GM12878 (cell line): ENCODE measurements around the gene FHOD3. TPM values are rescaled to one million over a fixed set of nuclear protein-coding genes. Genes with fewer than 3 reads are reported as not detected.

ENCODE experiments used
- ATAC-seq: fragments of 200-7000 bp; cut with Tn5 transposase; 3 replicates; pipeline ENCODE4 v1.9.1; 2020; ENCODE audit warnings: mild to moderate bottlenecking, moderate library complexity
- BruUV-seq: library from RNA; stranded (reverse); fragments of 400-500 nt; replicated peaks from 2 replicates; lab custom pipeline; 2021; lab: Mats Ljungman, UMichigan
- CTCF ChIA-PET: fragments of 300-600 bp; sonication (Branson Sonifier 250); formaldehyde crosslinking; extraction: SDS; loops from one replicate; lab custom pipeline; 2021; ENCODE audit warnings: inconsistent platforms; lab: Yijun Ruan, JAX
- POLR2A ChIA-PET: fragments of 350-600 bp; formaldehyde crosslinking; extraction: SDS; loops from one replicate; lab custom pipeline; 2021; ENCODE audit warnings: inconsistent platforms; lab: Charles Lee
- RAD21 ChIA-PET: fragments of 300-600 bp; sonication (Branson Sonifier 250); formaldehyde crosslinking; loops from one replicate; lab custom pipeline; 2023; ENCODE audit warnings: antibody characterized with exemption; ENCODE audit not compliant: unreplicated experiment; lab: Charles Lee
- SMC1A ChIA-PET: fragments of 300-600 bp; sonication (Branson Sonifier 250); formaldehyde crosslinking; loops from one replicate; lab custom pipeline; 2023; ENCODE audit not compliant: unreplicated experiment, uncharacterized antibody; lab: Charles Lee
- DNase-seq: peaks from one replicate; pipeline ENCODE4 v3.0.0-alpha.2; 2011; ENCODE audit warnings: low read depth, low spot score
- FAIRE-seq: peaks from 3 replicates; lab custom pipeline; 2011; peaks lifted over from hg19 to GRCh38; lab: Jason Lieb, UNC
- H2AFZ ChIP-seq: 2 replicates; pipeline ENCODE4 v1.6.0; 2011; ENCODE audit warnings: low read depth, low read length, control low read depth; ENCODE audit not compliant: control insufficient read depth
- H3K27ac ChIP-seq: 2 replicates; pipeline ENCODE4 v1.5.1; 2011; ENCODE audit warnings: control low read depth; ENCODE audit not compliant: control insufficient read depth, insufficient read depth
- H3K27me3 ChIP-seq, 2 experiments: replicated peaks in 1 of 2; 2 replicates each; pipeline versions ENCODE4 v1.6.0 to v1.6.1; 2011; ENCODE audit warnings: low read length in 1 of 2; ENCODE audit not compliant: control insufficient read depth in 2 of 2, insufficient read depth in 2 of 2
- H3K36me3 ChIP-seq, 2 experiments: 2 replicates each; pipeline ENCODE4 v1.5.1; 2011; ENCODE audit warnings: low read length in 1 of 2; ENCODE audit not compliant: control insufficient read depth in 2 of 2, insufficient read depth in 2 of 2
- H3K4me1 ChIP-seq: 2 replicates; pipeline ENCODE4 v1.6.1; 2011; ENCODE audit warnings: mild to moderate bottlenecking, low read length, moderate library complexity, mixed read lengths; ENCODE audit not compliant: control insufficient read depth, insufficient read depth
- H3K4me2 ChIP-seq: 2 replicates; pipeline ENCODE4 v1.6.0; 2011; ENCODE audit warnings: control low read depth; ENCODE audit not compliant: control insufficient read depth, insufficient read depth
- H3K4me3 ChIP-seq: fragments of 200-600 bp; sonication (generic); 2 replicates; pipeline ENCODE4 v1.5.1; 2016
- H3K79me2 ChIP-seq: 2 replicates; pipeline ENCODE4 v1.6.0; 2011; ENCODE audit warnings: low read length; ENCODE audit not compliant: control insufficient read depth, insufficient read depth
- H3K9ac ChIP-seq: 2 replicates; pipeline ENCODE4 v1.8.0; 2011; ENCODE audit warnings: low read length, control low read depth, mixed read lengths; ENCODE audit not compliant: control insufficient read depth, insufficient read depth
- H3K9me3 ChIP-seq: replicated peaks from 3 replicates; pipeline ENCODE4 v1.5.1; 2011; ENCODE audit warnings: mild to moderate bottlenecking, low read length; ENCODE audit not compliant: control insufficient read depth, insufficient read depth
- H4K20me1 ChIP-seq: 2 replicates; pipeline ENCODE4 v1.6.0; 2011; ENCODE audit not compliant: control insufficient read depth, insufficient read depth
- BMI1 ChIP-seq: fragments of 450-650 bp; IDR thresholded peaks from 2 replicates; pipeline ENCODE4 v1.6.1; 2016; ENCODE audit warnings: mild to moderate bottlenecking, moderate library complexity, borderline replicate concordance
- CREB1 ChIP-seq: IDR thresholded peaks from 2 replicates; pipeline ENCODE4 v1.6.1; 2012; ENCODE audit warnings: low read depth, mild to moderate bottlenecking, inconsistent platforms
- ESRRA ChIP-seq: IDR thresholded peaks from 2 replicates; pipeline ENCODE4 v1.6.1; 2012; ENCODE audit warnings: mild to moderate bottlenecking, low read length, improper control_type of control experiment
- ETV6 ChIP-seq, 2 experiments: fragments of 450-650 bp in 1 of 2; IDR thresholded peaks in 1 of 2; conservative IDR thresholded peaks in 1 of 2; 2 replicates each; pipeline ENCODE4 v1.6.1; 2014; ENCODE audit warnings: antibody characterized with exemption in 1 of 2, borderline replicate concordance in 1 of 2, low read depth in 1 of 2, mild to moderate bottlenecking in 1 of 2, moderate library complexity in 1 of 2
- HDAC6 ChIP-seq: fragments of 200-600 bp; sonication (generic); IDR thresholded peaks from one replicate; pipeline ENCODE4 v1.8.0; 2017; ENCODE audit warnings: antibody characterized with exemption; ENCODE audit not compliant: unreplicated experiment
- IRF3 ChIP-seq: fragments of 450-650 bp; IDR thresholded peaks from 2 replicates; pipeline ENCODE4 v1.6.1; 2014; ENCODE audit warnings: mild to moderate bottlenecking
- IRF4 ChIP-seq: IDR thresholded peaks from 2 replicates; pipeline ENCODE4 v1.6.1; 2011; ENCODE audit warnings: low read depth, low read length
- JUNB ChIP-seq: IDR thresholded peaks from 2 replicates; pipeline ENCODE4 v1.6.1; 2016; ENCODE audit warnings: antibody characterized with exemption, mild to moderate bottlenecking
- KAT2A ChIP-seq: conservative IDR thresholded peaks from 2 replicates; pipeline ENCODE4 v1.6.1; 2011; ENCODE audit warnings: low read depth, low read length; ENCODE audit not compliant: control insufficient read depth
- PAX8 ChIP-seq: fragments of 450-650 bp; IDR thresholded peaks from 2 replicates; pipeline ENCODE4 v1.6.1; 2017; ENCODE audit warnings: mild to moderate bottlenecking, moderate library complexity
- POLR2A ChIP-seq: IDR thresholded peaks from 2 replicates; pipeline ENCODE4 v1.6.1; 2011; ENCODE audit warnings: low read depth, mild to moderate bottlenecking, low read length
- RELB ChIP-seq: fragments of 450-650 bp; IDR thresholded peaks from 2 replicates; pipeline ENCODE4 v1.6.1; 2017; ENCODE audit warnings: low read depth, mild to moderate bottlenecking, moderate library complexity
- SMC3 ChIP-seq: IDR thresholded peaks from 2 replicates; pipeline ENCODE4 v1.6.1; 2011; ENCODE audit warnings: low read length, improper control_type of control experiment, borderline replicate concordance
- WRNIP1 ChIP-seq: IDR thresholded peaks from 2 replicates; pipeline ENCODE4 v1.6.1; 2011; ENCODE audit warnings: low read depth, low read length, improper control_type of control experiment, borderline replicate concordance
- ZNF384 ChIP-seq: IDR thresholded peaks from 2 replicates; pipeline ENCODE4 v1.6.1; 2012; ENCODE audit warnings: low read depth, mild to moderate bottlenecking, low read length, improper control_type of control experiment, borderline replicate concordance
- ZNF622 ChIP-seq: fragments of 450-650 bp; IDR thresholded peaks from 2 replicates; pipeline ENCODE4 v1.6.1; 2017; ENCODE audit warnings: mild to moderate bottlenecking, inconsistent platforms
- WGBS: methylation state at CpG from one replicate; pipeline ENCODE4 v1.1.6; 2016; ENCODE audit warnings: low lambda C conversion rate; ENCODE audit not compliant: insufficient replicate concordance, insufficient coverage; ENCODE audit errors: missing lambda C conversion rate; 5-methylcytosine and 5-hydroxymethylcytosine counted together
- in situ Hi-C: fragments of 300-500 bp; cut with MboI; formaldehyde crosslinking; loops from 9 replicates; pipeline ENCODE4 v1.14.3; 2018; ENCODE audit warnings: mixed read lengths
- intact Hi-C: fragments of 100-400 bp; cut with micrococcal nuclease; formaldehyde crosslinking; loops from one replicate; pipeline ENCODE4 v1.14.2; 2022; ENCODE audit not compliant: unreplicated experiment
- polyA plus RNA-seq, 11 experiments: library from polyadenylated mRNA; depleted of rRNA in 4 of 11; unstranded in 6 of 11; stranded (reverse) in 5 of 11; fragments of >200 nt; fragmentation: Nextera tagmentation in 4 of 11; fragmentation: Illumina TruSeq in 1 of 11; extraction: Ambion mirVana in 4 of 11; extraction: Trizol in 1 of 11; gene quantifications; 1 replicate in 1 of 11; 2 replicates in 10 of 11; pipeline versions ENCODE4 v1.2.1 to v1.2.3, GENCODE V29; 2011 to 2016; ENCODE audit warnings: inconsistent platforms in 2 of 11, missing spikeins in 2 of 11, low read depth in 1 of 11
- total RNA-seq, 4 experiments: library from RNA; depleted of rRNA in 3 of 4; stranded (reverse); fragments of >200 nt in 3 of 4; fragmentation: Illumina TruSeq in 1 of 4; extraction: Trizol in 1 of 4; gene quantifications; 2 replicates each; pipeline versions ENCODE4 v1.2.1 to v1.2.3, GENCODE V29; 2013 to 2021

FHOD3 gene
- total and polyA plus RNA-seq, 10 of the 15 experiments (the other 5 are each of a cell fraction or from before 2014, with no cell fraction given): 0.77 to 26.7 (median 10.4) TPM

DNA sequence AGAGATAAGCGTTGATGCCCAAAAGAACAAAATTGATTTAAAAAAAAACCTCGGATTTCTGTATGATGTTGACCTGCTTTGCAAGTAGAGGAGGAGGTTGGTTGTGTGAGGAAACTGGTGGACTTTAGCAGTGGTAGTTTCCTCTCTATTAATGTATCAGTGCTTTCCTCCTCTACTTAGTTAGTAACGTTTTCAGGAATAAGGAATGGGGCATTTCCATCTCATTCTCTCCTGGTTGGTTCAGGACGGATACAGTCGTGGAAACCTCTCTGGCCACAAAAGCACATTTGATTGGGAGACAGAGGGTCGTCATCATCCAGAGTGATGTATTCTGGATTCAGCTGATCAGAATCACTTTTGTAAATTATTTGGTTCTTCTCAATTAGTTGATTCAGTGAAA is 1.5 kb downstream of the FHOD3 start:
- in situ Hi-C loops (no loop called here), intact Hi-C loops (loop anchor here (2.0 to 10.0 kb wide), 3 partner anchors 68 to 366 kb away; no protein-coding TSS in a partner anchor)
- no peak for ATAC-seq
- Histone ChIP-seq H3K27ac (no peak overlapping the region), H3K9me3 (no peaks in the 10 kb centered on the region), H3K9ac (no peak overlapping the region), H3K79me2 (peaks cover 14% of the 10 kb centered on the region), H3K4me3 (no peak overlapping the region), H2AFZ (no peak overlapping the region), H3K27me3 (peaks cover 0 to 4% of the 10 kb centered on the region in 2 experiments; a peak in 2 of 4 replicates), H4K20me1 (no peaks in the 10 kb centered on the region), H3K4me2 (no peak overlapping the region), H3K36me3 (no peaks in the 10 kb centered on the region), H3K4me1 (no peaks in the 10 kb centered on the region)
- no peak for FAIRE-seq
- WGBS: 52% methylated on average over 6 of the region's 6 CpGs
- ChIA-PET CTCF (interaction anchor here (0.5 to 3.6 kb wide), 13 partner anchors 9 to 273 kb away, joined by 3 to 21 read pairs (median 6); no protein-coding TSS in a partner anchor), RAD21 (interaction anchor here (0.5 to 14.2 kb wide), 27 partner anchors 9 to 338 kb away, joined by 3 to 203 read pairs (median 7); no protein-coding TSS in a partner anchor), POLR2A (interaction anchor here (0.5 to 6.4 kb wide), 17 partner anchors 10 to 318 kb away, joined by 3 to 51 read pairs (median 3); no protein-coding TSS in a partner anchor), SMC1A (interaction anchor here (0.7 to 12.6 kb wide), 20 partner anchors 8 to 273 kb away, joined by 3 to 212 read pairs (median 6); no protein-coding TSS in a partner anchor)
- no peak for TF ChIP-seq CREB1
- no peak for TF ChIP-seq ETV6 (conservative IDR thresholded peaks at IDR 0.05 in 1 of 2, IDR thresholded peaks at IDR 0.05 in 1 of 2; ENCODE audit: borderline replicate concordance in 1 of 2, low read depth in 1 of 2)
- TF ChIP-seq HDAC6: no peak
- TF ChIP-seq ZNF384: no peak
- no peak for TF ChIP-seq SMC3
- TF ChIP-seq BMI1: no peak
- BruUV-seq: no TSS peak
- no peak for DNase-seq

GRCh38 chr18:36300211-36300610 is 2.7 kb downstream of the FHOD3 start:
- H2AFZ ChIP-seq: no peak overlapping the region
- intact Hi-C loops: no loop called here
- no peak overlapping the region for H3K4me3 ChIP-seq
- H3K4me2 ChIP-seq: no peak overlapping the region
- no peaks in the 10 kb centered on the region for H4K20me1 ChIP-seq
- ATAC-seq: no peak
- no peak for FAIRE-seq
- H3K36me3 ChIP-seq: no peaks in the 10 kb centered on the region
- no peaks in the 10 kb centered on the region for H3K9me3 ChIP-seq
- peaks cover 14% of the 10 kb centered on the region for H3K79me2 ChIP-seq
- RAD21 ChIA-PET: interaction anchor here (0.5 to 14.2 kb wide), 18 partner anchors 8 to 336 kb away, joined by 3 to 203 read pairs (median 8); no protein-coding TSS in a partner anchor
- in situ Hi-C loops: no loop called here
- H3K4me1 ChIP-seq: no peaks in the 10 kb centered on the region
- H3K9ac ChIP-seq: no peak overlapping the region
- H3K27ac ChIP-seq: no peak overlapping the region
- DNase-seq: no peak
- SMC1A ChIA-PET: interaction anchor here (0.6 to 12.6 kb wide), 20 partner anchors 9 to 275 kb away, joined by 3 to 212 read pairs (median 7); no protein-coding TSS in a partner anchor
- CTCF ChIA-PET: interaction anchor here (0.6 to 3.6 kb wide), 14 partner anchors 10 to 272 kb away, joined by 3 to 21 read pairs (median 4); no protein-coding TSS in a partner anchor
- BruUV-seq: no TSS peak
- peaks cover 0 to 6% of the 10 kb centered on the region in 2 experiments; a peak in 2 of 4 replicates for H3K27me3 ChIP-seq
- POLR2A ChIA-PET: interaction anchor here (1.5 to 6.4 kb wide), 3 partner anchors 22 to 66 kb away, joined by 3 to 51 read pairs (median 4); no protein-coding TSS in a partner anchor
- 40% methylated on average over 6 of the region's 6 CpGs for WGBS
- TF ChIP-seq ZNF622: no peak
- TF ChIP-seq RELB: no peak
- TF ChIP-seq WRNIP1: no peak
- no peak for TF ChIP-seq IRF4
- no peak for TF ChIP-seq PAX8
- TF ChIP-seq JUNB: no peak
- no peak for TF ChIP-seq POLR2A
- TF ChIP-seq ESRRA: no peak
- no peak for TF ChIP-seq IRF3
- TF ChIP-seq KAT2A: no peak
